HEK293 (cell line): ENCODE measurements around the gene BRD3OS.

Experiments
- PRDM1 ChIP-seq: fragments of 450-650 bp; formaldehyde crosslinking; IDR thresholded peaks from 2 replicates; pipeline ENCODE4; 2016; ENCODE audit warnings: missing biosample characterization, missing genetic modification characterization
- ZNF23 ChIP-seq: fragments of 450-650 bp; formaldehyde crosslinking; IDR thresholded peaks from 2 replicates; pipeline ENCODE4 v1.5.1; 2016; ENCODE audit warnings: missing biosample characterization, missing genetic modification characterization, borderline replicate concordance
- ZNF701 ChIP-seq: fragments of 450-650 bp; formaldehyde crosslinking; IDR thresholded peaks from 2 replicates; pipeline ENCODE4 v1.5.1; 2016; ENCODE audit warnings: missing biosample characterization, missing genetic modification characterization

GRCh38 chr9:134046894-134047681, 21.8 kb downstream of the BRD3OS start:
- no peak for TF ChIP-seq ZNF701
- TF ChIP-seq ZNF23 (tag by site-specific recombination), result no peak
- TF ChIP-seq PRDM1 (tag by site-specific recombination), result no peak
